Stimulated activated CD4-positive, alpha-beta T cell treated with anti-CD3 and anti-CD28 coated beads, Interleukin-1b, Interleukin-23, amount 100 ng/mL, for 1 hour (primary cell): ENCODE results near the gene IL3RA.
"Not testable (repeated sequence)": the region's sequence is repeated elsewhere in the genome, so short reads cannot be mapped to it uniquely, and the experiment has no call there.

Experiments used
- DNase-seq, 2 donors: peaks; one replicate each; pipeline ENCODE4 v3.0.0-alpha.2; 2020; ENCODE audit warnings: low read depth in 2 of 2

Gene IL3RA

DNA sequence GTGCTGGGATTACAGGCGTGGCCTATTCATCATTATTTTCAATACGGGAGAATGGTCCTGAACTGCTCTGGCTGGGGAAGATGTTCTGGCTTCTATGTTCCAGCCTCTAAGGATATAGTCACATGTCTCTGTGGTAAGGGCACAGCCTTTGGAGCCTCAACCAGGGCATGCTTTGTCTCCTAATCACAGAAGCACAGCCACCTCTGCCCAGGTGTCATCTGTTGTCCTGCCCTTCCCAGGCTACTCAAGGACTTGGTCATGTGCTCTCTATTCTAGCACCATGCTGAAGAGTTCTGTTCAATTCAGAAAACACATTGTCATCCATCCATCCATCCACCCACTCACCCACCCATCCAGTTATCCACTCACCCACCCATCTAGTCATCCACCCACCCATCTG is 86.6 kb downstream of the IL3RA start:
- DNase-seq = no peak

DNA sequence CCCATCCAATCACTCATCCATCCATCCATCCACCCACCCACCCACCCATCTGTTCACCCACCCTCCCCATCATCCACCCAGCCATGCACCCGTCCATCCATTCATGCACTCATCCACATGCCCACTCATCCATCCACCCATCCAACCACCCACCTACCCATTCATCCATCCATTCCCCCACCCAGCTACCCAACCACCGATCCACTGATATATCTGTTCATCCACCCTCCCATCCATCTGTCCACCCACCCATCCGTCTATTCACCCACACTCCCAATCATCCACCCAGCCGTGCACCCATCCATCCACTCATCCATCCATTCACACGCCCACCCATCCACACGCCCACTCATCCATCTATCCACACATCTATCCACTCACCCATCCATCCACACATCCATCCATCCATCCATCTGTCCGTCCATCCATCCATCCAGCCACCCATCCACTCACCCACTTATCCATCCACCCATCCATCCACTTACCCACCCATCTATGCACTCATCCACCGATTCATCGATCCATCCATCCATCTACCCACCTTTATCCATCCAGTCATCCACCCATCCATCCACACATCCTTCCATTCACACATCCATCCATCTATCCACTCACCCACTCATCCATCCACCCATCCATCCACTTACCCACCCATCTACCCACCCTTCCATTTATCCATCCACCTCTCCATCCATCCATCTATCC is 87.7 kb downstream of the IL3RA start:
- no peak for DNase-seq

DNA sequence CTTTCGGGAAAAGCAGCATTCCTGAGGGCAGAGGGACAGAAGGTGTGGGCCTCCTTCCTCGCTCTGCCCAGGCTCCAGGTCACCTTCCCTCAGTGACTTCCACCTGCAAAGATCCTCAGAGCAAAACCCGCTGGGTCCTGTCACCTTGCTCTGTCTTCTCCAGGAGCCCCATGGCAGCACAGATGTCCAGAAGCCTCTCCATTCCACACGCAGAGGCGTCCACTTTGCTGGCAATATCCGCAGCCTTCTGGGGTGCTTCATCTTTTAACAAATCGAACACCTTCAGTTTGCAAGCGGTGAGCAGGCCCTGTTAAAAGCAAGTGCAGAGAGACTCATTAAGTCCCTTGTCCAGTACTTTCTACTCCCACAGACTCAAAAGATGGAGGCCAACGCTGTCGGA is 88.8 kb downstream of the IL3RA start:
- DNase-seq = no peak

DNA sequence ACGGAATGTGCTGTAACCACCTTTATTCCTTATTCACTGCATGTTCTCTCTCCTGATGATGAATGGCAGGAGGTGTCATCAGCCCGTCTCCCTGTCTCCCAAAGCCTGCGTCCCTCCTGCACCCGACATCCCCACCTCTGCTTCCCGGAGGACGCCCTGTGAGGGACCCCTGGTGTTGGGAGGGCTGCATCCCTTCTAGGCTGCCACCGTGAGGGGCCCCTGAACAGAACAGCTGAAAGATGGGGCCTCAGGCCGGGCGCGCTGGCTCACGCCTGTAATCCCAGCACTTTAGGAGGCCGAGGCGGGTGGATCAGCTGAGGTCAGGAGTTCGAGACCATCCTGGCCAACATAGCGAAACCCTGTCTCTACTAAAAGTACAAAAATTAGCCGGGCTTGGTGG is 89.7 kb downstream of the IL3RA start:
- not testable (repeated sequence) for DNase-seq

DNA sequence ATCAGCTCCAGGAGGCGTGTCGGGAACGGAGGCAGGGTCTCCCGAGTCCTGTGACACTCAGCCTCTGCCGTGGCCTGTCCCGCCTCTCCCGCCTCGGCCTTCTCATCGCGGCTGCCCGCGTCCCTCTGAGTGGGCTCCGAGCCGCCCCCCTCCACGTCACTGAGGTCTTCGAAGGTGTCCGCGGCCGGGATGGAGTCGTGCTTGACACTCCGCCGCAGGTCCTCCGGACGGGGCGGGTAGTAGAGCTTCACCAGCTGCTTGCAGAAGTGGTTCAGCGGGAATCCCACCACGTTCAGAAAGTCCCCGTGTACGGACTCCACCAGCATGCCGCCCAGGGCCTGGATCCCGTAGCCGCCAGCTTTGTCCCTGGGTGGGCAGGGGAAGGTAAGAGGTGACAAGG is 91.2 kb downstream of the IL3RA start:
- no peak for DNase-seq

DNA sequence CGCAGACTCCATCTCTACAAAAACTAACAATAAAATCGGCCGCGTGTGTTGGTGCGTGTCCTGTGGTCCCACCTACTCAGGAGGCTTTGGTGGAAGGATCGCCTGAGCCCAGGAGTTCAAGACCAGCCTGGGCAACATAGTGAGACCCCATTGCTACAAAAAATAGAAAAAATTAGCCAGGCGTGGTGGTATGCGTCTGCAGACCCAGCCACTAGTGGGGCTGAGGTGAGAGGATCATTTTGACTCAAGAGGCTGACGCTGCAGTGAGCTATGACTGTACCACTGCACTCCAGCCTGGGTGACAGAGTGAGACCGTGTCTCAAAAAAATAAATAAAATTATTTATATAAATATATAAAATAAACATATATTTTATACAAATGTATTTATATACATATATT is 93.9 kb downstream of the IL3RA start:
- no peak for DNase-seq
